HG02943 (cell line): ENCODE results near the gene NECTIN3.
A peak's percentile ranks its signal among the peaks of the same experiment; 100 is the strongest.

Experiments used
- ATAC-seq: cut with Tn5 transposase; IDR thresholded peaks from one replicate; pipeline ENCODE4 v1.9.1; 2021; ENCODE audit warnings: mild to moderate bottlenecking, low read depth, moderate library complexity; ENCODE audit not compliant: unreplicated experiment

The NECTIN3 gene

GRCh38 chr3:111071257-111072030, at the start of gene NECTIN3:
NECTIN3 (plus strand) TSS chr3:111071816; CDS start chr3:111072018, 202 bp downstream.
- ATAC-seq: peak; percentile 61

GRCh38 chr3:111027868-111028267, 43.7 kb upstream of the NECTIN3 start:
- ATAC-seq: no peak

- ATAC-seq: no peak
Observed at GRCh38 chr3:111031538-111031937, 40.1 kb upstream of the NECTIN3 start.

DNA sequence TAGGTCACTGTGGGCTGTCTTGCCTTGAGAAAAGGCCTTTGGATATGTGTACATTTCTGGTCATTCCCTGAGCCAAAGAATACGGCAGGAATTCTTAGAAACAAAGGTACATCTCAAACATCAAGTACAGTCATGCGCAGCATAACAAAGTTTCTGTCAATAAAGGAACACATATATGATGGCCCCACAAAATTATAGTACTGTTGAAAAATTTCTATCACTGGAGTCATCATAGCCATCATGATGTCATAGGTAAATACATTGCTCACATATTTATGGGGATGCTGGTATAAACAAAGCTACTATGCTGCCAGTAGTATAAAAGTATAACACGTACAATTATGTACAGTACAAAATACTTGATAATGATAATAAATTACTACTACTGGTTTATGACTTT, 38.9 kb upstream of the NECTIN3 start:
- ATAC-seq: no peak

GRCh38 chr3:111033470-111034050, 38.1 kb upstream of the NECTIN3 start:
- ATAC-seq: no peak

DNA sequence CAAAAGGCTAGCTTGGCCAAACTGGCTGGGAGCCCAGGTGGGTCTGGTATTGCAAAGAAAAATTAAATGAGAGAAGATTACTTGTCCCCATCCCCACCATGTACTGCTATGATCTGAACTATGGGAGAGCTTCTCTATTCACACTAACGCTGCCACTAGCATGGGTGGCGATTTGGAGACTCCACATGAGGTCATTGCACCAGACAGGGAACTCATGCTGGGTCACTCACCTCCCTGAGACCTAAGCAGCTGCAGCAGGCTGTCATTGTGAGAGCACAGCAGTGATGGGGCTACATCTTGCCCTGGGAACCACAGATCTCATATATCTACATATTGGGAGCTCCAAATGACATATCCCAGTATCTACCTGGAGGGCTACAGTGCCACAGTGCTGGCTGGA, 36.3 kb upstream of the NECTIN3 start:
- no peak for ATAC-seq

- ATAC-seq: no peak
Observed at GRCh38 chr3:111035902-111036301, 35.7 kb upstream of the NECTIN3 start.

DNA sequence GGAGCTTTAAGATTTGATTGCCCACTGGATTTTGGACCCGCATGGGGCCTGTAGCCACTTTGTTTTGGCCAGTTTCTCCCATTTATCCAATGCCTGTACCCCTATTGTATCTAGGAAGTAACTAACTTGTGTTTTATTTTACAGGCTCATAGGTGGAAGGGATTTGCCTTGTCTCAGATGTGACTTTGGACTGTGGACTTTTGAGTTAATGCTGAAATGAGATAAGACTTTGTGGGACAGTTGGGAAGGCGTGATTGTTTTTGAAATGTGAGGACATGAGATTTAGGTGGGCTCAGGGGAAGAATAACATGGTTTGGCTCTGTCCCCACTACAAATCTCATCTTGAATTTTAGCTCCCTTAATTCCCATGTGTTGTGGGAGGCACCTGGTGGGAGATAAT, 30.7 kb upstream of the NECTIN3 start:
- ATAC-seq: no peak

DNA sequence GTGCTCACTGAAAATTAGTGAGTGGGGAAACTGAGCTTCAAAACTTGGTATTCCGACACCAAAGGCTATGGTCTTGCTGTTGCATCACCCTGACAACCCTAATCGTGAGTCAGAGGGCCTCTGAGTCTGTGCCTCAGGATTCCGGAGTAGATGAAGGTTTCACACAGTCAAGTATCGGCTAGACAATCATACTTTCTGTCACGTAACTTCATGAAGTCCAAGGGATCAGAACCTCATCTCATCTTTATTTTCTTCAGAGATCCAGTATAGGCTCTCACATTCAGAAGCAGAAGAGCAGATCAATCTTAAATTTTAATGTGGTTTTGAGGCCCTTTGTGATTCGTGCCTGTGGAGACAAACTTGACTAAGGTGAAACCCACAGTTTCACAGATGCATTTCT, 26.1 kb upstream of the NECTIN3 start:
- no peak for ATAC-seq

DNA sequence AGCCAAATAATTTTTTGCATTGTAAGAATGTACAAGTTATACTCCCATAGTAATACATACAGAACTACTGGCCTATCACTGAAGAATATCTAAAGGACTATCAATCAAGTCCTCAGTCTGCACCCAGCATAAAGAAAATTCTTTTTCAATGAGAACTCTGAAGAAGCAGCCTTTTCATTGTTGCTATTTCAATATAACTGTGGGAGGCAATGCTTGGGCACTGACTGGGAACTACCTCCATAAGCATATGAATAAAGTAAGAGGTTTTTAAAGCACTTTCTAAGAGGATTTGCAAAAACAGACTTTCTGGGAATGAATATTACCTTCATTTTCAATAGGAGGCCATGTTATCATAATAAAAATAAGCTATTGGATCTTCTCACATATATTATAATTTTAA, 24.6 kb upstream of the NECTIN3 start:
- ATAC-seq: no peak

DNA sequence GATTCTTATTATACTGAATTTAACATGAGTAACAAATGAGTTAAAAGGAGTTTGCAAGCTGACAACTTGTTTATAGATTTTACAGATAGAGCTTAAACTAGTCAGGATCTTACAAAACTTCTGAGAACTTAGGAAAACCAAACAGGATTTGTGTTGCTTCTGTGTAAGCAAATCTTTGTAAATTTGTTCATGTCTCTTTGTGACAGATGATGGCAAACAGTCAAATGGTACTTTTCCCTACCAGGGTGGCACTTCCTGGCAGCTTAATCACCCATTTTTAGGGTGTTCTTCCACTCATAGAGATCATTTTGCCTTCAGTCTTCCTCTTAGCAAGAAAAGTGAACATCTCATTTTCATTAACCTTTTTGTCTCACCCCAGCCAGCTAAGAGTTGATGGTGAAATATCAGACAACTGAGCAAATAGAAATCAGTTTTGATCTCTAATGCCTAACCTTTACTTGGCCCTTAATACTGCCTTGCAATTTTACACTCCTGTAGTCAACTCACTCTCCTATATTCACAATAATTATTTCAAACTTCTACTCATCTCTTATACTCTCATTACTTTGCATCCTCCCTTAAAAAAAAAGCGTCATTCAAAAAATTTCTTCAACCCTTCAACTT, 23.7 kb upstream of the NECTIN3 start:
- ATAC-seq: no peak

GRCh38 chr3:111051354-111051753, 20.3 kb upstream of the NECTIN3 start:
- ATAC-seq: no peak

DNA sequence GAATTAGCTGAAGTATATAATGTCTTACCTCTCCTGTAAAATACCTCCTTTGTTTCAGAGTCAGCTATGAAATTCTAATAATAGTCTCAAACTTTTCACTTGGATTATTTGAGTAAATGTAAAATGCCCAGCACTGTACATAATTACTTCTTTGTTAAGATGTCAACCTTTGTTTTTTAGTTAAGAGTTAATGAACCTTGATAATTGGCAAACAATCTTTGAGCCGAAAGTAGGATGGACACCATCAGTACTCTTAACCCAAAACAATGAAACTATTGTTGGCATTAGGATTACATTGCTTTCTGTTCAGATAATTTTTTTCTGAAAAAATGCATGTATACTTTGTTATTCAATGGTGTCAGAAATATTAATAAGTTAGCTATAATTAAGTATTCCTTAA, 3.0 kb upstream of the NECTIN3 start:
- ATAC-seq: no peak

- ATAC-seq: no peak
Observed at GRCh38 chr3:111069974-111070771, 1.4 kb upstream of the NECTIN3 start.

DNA sequence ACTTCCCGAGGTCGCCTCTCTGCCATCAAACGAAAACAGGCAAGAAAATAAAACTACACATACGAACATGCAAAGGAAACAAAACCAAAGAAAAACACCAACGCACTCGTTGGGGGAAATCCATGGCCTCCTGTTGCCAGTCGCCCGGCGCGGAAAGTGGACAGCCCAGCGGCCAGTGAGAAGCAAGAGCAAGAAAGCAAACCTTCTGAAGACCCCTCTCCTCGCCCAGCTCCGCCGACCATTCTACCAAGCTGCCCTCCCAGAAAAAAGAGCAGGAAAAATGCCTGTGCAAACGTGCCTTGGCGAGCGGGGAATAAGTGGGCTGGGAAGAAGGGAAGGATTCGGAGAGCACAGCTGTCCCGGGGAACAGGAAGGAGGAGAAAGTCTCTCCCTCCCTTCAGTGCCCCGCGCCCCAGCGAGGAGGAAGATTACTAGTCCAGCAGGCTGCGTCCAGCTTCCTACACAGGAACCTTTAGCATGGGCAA, 802 bp upstream of the NECTIN3 start:
- ATAC-seq: no peak

- ATAC-seq: peak; percentile 35
Observed at GRCh38 chr3:111072031-111072921, 660 bp downstream of the NECTIN3 start.

DNA sequence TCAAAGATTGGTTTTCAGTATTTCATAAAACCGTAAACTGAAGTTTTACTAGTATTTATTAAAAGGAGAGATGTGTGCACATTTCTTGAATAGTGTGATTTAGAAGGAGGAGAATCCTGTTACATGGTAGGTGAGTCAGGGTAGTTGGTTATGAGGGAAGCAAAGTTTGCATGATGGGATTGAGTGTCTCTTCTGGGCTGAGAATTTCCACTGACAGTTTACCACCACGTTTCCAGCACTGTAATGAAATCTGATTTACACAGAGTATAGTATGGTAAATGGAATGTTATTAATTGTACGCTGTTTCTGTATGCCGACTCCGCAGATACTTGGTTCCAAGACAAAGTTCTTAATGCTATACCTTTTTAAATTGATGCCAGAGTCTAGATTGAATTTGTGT, 1.6 kb downstream of the NECTIN3 start:
- no peak for ATAC-seq

DNA sequence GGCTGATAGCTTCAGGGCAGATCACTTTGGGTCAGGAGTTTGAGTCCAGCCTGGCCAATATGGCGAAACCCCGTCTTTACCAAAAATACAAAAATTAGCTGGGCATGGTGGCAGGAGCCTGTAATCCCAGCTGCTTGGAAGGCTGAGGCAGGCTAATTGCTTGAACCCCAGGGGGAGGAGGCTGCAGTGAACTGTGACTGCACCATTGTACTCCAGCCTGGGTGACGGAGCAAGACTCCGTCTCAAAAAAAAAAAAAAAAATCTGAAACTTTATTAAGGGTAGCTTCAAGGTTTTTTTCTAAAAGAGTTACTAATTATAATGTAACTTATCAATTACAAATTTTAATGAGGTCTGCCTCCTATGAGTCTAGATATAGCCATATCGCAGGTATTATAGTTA, 5.1 kb downstream of the NECTIN3 start:
- ATAC-seq: no peak

DNA sequence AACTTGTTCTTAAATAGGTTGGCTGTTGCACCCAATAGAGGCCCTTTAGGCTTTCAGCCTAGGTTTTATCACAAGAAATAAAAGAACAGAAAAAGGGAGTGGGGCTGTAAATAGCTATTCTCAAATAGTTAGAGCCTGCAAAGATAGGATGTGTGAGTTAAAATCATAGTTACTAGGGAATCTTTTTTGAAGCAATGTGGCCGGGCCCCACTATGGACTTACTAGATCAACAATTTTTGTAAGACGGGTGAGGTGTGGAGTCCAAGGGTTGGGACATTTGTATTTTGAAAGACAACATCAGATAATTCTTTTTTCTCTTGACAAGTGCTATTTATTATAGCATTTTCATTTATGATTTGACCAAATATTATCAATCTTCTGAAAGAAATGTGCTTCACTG, 5.8 kb downstream of the NECTIN3 start:
- ATAC-seq: no peak

GRCh38 chr3:111080413-111080812, 8.8 kb downstream of the NECTIN3 start:
- no peak for ATAC-seq
